Measurements from ENCODE around the gene MLLT10.
"Not testable (repeated sequence)": the region's sequence is repeated elsewhere in the genome, so short reads cannot be mapped to it uniquely, and the experiment has no call there.

MLLT10 gene

GRCh38 chr10:21627331-21627730, 93.3 kb downstream of the MLLT10 start:
- no peak for TF ChIP-seq CTCF (IDR thresholded peaks at IDR 0.05; ENCODE audit: low read depth, low read length, missing control alignments)
- no peak for DNase-seq (ENCODE audit: low read depth)
- no peak overlapping the region for H3K4me3 ChIP-seq (ENCODE audit: low read depth, low read length)

- TF ChIP-seq CTCF (IDR thresholded peaks at IDR 0.05; ENCODE audit: low read depth, low read length, missing control alignments): no peak
- H3K4me3 ChIP-seq (ENCODE audit: low read depth, low read length): no peak overlapping the region
- DNase-seq (ENCODE audit: low read depth): no peak
Measured at GRCh38 chr10:21628023-21628422, 94.0 kb downstream of the MLLT10 start.

GRCh38 chr10:21628645-21629044, 94.6 kb downstream of the MLLT10 start:
- H3K4me3 ChIP-seq (ENCODE audit: low read depth, low read length); DNase-seq (ENCODE audit: low read depth): not testable (repeated sequence)

- no peak for DNase-seq (ENCODE audit: low read depth)
- no peak for TF ChIP-seq CTCF (IDR thresholded peaks at IDR 0.05; ENCODE audit: low read depth, low read length, missing control alignments)
- no peak overlapping the region for H3K4me3 ChIP-seq (ENCODE audit: low read depth, low read length)
Measured at GRCh38 chr10:21634599-21635365, 100.8 kb downstream of the MLLT10 start.

GRCh38 chr10:21637795-21638194, 103.8 kb downstream of the MLLT10 start:
- DNase-seq (ENCODE audit: low read depth): no peak
- no peak overlapping the region for H3K4me3 ChIP-seq (ENCODE audit: low read depth, low read length)
- no peak for TF ChIP-seq CTCF (IDR thresholded peaks at IDR 0.05; ENCODE audit: low read depth, low read length, missing control alignments)

- H3K4me3 ChIP-seq (ENCODE audit: low read depth, low read length): no peak overlapping the region
- no peak for TF ChIP-seq CTCF (IDR thresholded peaks at IDR 0.05; ENCODE audit: low read depth, low read length, missing control alignments)
- no peak for DNase-seq (ENCODE audit: low read depth)
Measured at GRCh38 chr10:21638681-21639080, 104.6 kb downstream of the MLLT10 start.

GRCh38 chr10:21648040-21648439, 114.0 kb downstream of the MLLT10 start:
- no peak for TF ChIP-seq CTCF (IDR thresholded peaks at IDR 0.05; ENCODE audit: low read depth, low read length, missing control alignments)
- H3K4me3 ChIP-seq (ENCODE audit: low read depth, low read length): no peak overlapping the region
- DNase-seq (ENCODE audit: low read depth): no peak
